Measurements from ENCODE around the gene CDC5L. TPM values are rescaled to one million over a fixed set of nuclear protein-coding genes. Genes with fewer than 3 reads are reported as not detected.

Gene CDC5L
- total RNA-seq, 1 donor from 2014 or later: 18.2 TPM

DNA sequence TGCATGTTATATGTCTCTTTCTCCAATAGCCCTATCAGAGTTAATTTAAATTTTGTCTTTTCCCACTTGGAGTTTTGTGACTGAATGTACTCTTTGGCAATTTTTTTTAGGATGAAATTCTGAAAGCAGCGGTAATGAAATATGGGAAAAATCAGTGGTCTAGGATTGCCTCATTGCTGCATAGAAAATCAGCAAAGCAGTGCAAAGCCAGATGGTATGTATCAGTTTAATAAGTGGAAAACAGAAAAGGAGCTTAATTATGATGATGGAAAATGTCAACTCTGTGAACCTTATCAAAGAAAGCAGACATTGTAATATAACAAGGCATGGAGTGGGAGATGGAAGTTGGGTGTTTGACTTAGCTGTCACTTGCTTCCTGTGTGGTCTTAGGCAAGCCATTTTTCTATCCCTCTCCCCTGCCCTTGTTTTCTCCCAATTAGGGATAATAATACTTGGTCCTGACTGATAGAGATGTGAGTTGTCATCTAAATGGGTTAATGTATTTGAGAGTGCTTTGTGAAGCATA lies 2.7 kb downstream of the CDC5L start:
- peaks cover 9% of the 10 kb centered on the region for H3K36me3 Mint-ChIP-seq (ENCODE audit: low read depth, unreplicated experiment)
- FAIRE-seq: no peak
- no peak overlapping the region for H2AFZ ChIP-seq (ENCODE audit: low read depth, low read length)

GRCh38 chr6:44395501-44395900 lies 8.0 kb downstream of the CDC5L start:
- Mint-ChIP-seq H3K9me3 (ENCODE audit: unreplicated experiment) (no peaks in the 10 kb centered on the region), H3K27me3 (ENCODE audit: low read depth, unreplicated experiment) (no peaks in the 10 kb centered on the region), H3K4me1 (ENCODE audit: low read depth, unreplicated experiment) (no peaks in the 10 kb centered on the region), H3K27ac (ENCODE audit: unreplicated experiment) (no peak overlapping the region), H3K36me3 (ENCODE audit: low read depth, unreplicated experiment) (peaks cover 12% of the 10 kb centered on the region), H3K4me3 (ENCODE audit: unreplicated experiment) (no peak overlapping the region)
- Histone ChIP-seq H3K9ac (ENCODE audit: low read length) (no peak overlapping the region), H4K20me1 (ENCODE audit: insufficient read depth, low read length) (peaks cover 34% of the 10 kb centered on the region), H3K9me3 (ENCODE audit: insufficient read depth, low read depth, low read length) (no peaks in the 10 kb centered on the region), H3K79me2 (ENCODE audit: insufficient read depth, low read length) (peaks cover 28% of the 10 kb centered on the region), H3K4me2 (ENCODE audit: low read length) (no peak overlapping the region), H3K36me3 (ENCODE audit: insufficient read depth, low read length) (peaks cover 45% of the 10 kb centered on the region), H3K4me1 (ENCODE audit: insufficient read depth, low read length) (no peaks in the 10 kb centered on the region), H3K27me3 (ENCODE audit: insufficient read depth, low read length) (no peaks in the 10 kb centered on the region), H3K27ac (ENCODE audit: low read depth, low read length) (no peak overlapping the region), H2AFZ (ENCODE audit: low read depth, low read length) (no peak overlapping the region), H3K4me3 (ENCODE audit: insufficient read depth, low read depth, low read length) (no peak overlapping the region)
- FAIRE-seq (no peak), DNase-seq (ENCODE audit: low read depth) (no peak)
- TF ChIP-seq CTCF (IDR thresholded peaks at IDR 0.05; ENCODE audit: insufficient read depth, low read depth, low read length) (no peak), EZH2 (IDR thresholded peaks at IDR 0.05; ENCODE audit: insufficient read depth, low read length) (no peak)

More for the DNA sequence above, 2.7 kb downstream of the CDC5L start:
- DNase-seq (ENCODE audit: low read depth): no peak
- Mint-ChIP-seq H3K4me1 (ENCODE audit: low read depth, unreplicated experiment) (peaks cover 12% of the 10 kb centered on the region), H3K27ac (ENCODE audit: unreplicated experiment) (no peak overlapping the region), H3K9me3 (ENCODE audit: unreplicated experiment) (no peaks in the 10 kb centered on the region), H3K27me3 (ENCODE audit: low read depth, unreplicated experiment) (no peaks in the 10 kb centered on the region), H3K4me3 (ENCODE audit: unreplicated experiment) (no peak overlapping the region)
- H3K36me3 ChIP-seq (ENCODE audit: insufficient read depth, low read length): peaks cover 23% of the 10 kb centered on the region
- peaks cover 44% of the 10 kb centered on the region for H3K79me2 ChIP-seq (ENCODE audit: insufficient read depth, low read length)
- H3K4me1 ChIP-seq (ENCODE audit: insufficient read depth, low read length): peaks cover 13% of the 10 kb centered on the region
- peaks cover 41% of the 10 kb centered on the region for H4K20me1 ChIP-seq (ENCODE audit: insufficient read depth, low read length)
- no peak overlapping the region for H3K27ac ChIP-seq (ENCODE audit: low read depth, low read length)
- peak overlapping the region; percentile 94 for H3K4me2 ChIP-seq (ENCODE audit: low read length)
- no peaks in the 10 kb centered on the region for H3K27me3 ChIP-seq (ENCODE audit: insufficient read depth, low read length)
- TF ChIP-seq EZH2 (IDR thresholded peaks at IDR 0.05; ENCODE audit: insufficient read depth, low read length) (no peak), CTCF (IDR thresholded peaks at IDR 0.05; ENCODE audit: insufficient read depth, low read depth, low read length) (no peak)
- H3K9me3 ChIP-seq (ENCODE audit: insufficient read depth, low read depth, low read length): no peaks in the 10 kb centered on the region
- H3K4me3 ChIP-seq (ENCODE audit: insufficient read depth, low read depth, low read length): no peak overlapping the region
- no peak overlapping the region for H3K9ac ChIP-seq (ENCODE audit: low read length)

DNA sequence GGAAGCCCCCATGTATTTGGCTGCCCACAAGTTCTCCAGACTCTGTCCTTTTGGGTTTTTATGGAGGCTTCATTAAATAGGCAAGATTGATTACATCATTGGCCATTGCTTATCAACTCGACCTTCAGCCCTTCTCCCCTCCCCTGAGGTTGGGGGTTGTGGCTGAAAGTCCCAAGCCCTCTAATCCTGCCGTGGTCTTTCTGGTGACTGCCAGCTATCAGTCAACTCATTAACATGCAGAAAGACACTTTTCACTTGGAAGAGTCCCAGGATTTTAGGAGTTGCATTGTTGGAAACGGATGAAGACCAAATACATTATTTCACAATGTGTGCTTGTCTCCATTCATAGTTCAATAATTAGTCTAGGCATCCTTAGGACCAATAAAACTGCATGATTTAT lies 9.5 kb downstream of the CDC5L start:
- TF ChIP-seq CTCF (IDR thresholded peaks at IDR 0.05; ENCODE audit: insufficient read depth, low read depth, low read length) (no peak), EZH2 (IDR thresholded peaks at IDR 0.05; ENCODE audit: insufficient read depth, low read length) (no peak)

More for the DNA sequence above, 9.5 kb downstream of the CDC5L start:
- H3K27ac Mint-ChIP-seq (ENCODE audit: unreplicated experiment): no peak overlapping the region
- H3K9me3 Mint-ChIP-seq (ENCODE audit: unreplicated experiment): no peaks in the 10 kb centered on the region
- peaks cover 27% of the 10 kb centered on the region for H3K79me2 ChIP-seq (ENCODE audit: insufficient read depth, low read length)
- DNase-seq (ENCODE audit: low read depth) (no peak), FAIRE-seq (no peak)
- H3K36me3 Mint-ChIP-seq (ENCODE audit: low read depth, unreplicated experiment): peaks cover 19% of the 10 kb centered on the region
- no peak overlapping the region for H3K9ac ChIP-seq (ENCODE audit: low read length)
- no peaks in the 10 kb centered on the region for H3K9me3 ChIP-seq (ENCODE audit: insufficient read depth, low read depth, low read length)
- no peak overlapping the region for H3K4me3 Mint-ChIP-seq (ENCODE audit: unreplicated experiment)
- peaks cover 33% of the 10 kb centered on the region for H4K20me1 ChIP-seq (ENCODE audit: insufficient read depth, low read length)
- H3K27ac ChIP-seq (ENCODE audit: low read depth, low read length): no peak overlapping the region
- H3K36me3 ChIP-seq (ENCODE audit: insufficient read depth, low read length): peaks cover 44% of the 10 kb centered on the region
- H3K4me3 ChIP-seq (ENCODE audit: insufficient read depth, low read depth, low read length): no peak overlapping the region
- H3K27me3 Mint-ChIP-seq (ENCODE audit: low read depth, unreplicated experiment): no peaks in the 10 kb centered on the region
- H3K4me2 ChIP-seq (ENCODE audit: low read length): no peak overlapping the region
- H3K4me1 ChIP-seq (ENCODE audit: insufficient read depth, low read length): no peaks in the 10 kb centered on the region
- H3K4me1 Mint-ChIP-seq (ENCODE audit: low read depth, unreplicated experiment): no peaks in the 10 kb centered on the region
- no peaks in the 10 kb centered on the region for H3K27me3 ChIP-seq (ENCODE audit: insufficient read depth, low read length)
- H2AFZ ChIP-seq (ENCODE audit: low read depth, low read length): no peak overlapping the region
